Vagina (tissue), 2 donors: ENCODE results near the gene PDLIM1. TPM values are rescaled to one million over a fixed set of nuclear protein-coding genes. Genes with fewer than 3 reads are reported as not detected.

Source experiments
- DNase-seq, 2 donors: peaks; one replicate each; pipeline ENCODE4 v3.0.0-alpha.2; 2017; ENCODE audit errors: extremely low spot score in 2 of 2
- H3K27ac ChIP-seq: fragments of 200-600 bp; sonication (generic); one replicate; pipeline ENCODE4 v1.5.1; 2019
- H3K27me3 ChIP-seq: fragments of 200-600 bp; sonication (generic); one replicate; pipeline ENCODE4 v1.5.1; 2019
- H3K36me3 ChIP-seq, 2 donors: fragments of 200-600 bp; sonication (generic); one replicate each; pipeline ENCODE4 v1.5.1; 2017 to 2019
- H3K4me1 ChIP-seq: fragments of 200-600 bp; sonication (generic); one replicate; pipeline ENCODE4 v1.5.1; 2019
- H3K4me3 ChIP-seq, 2 donors: fragments of 200-600 bp; sonication (generic); 1 replicate in 1 of 2; 2 replicates in 1 of 2; pipeline ENCODE4 v1.5.1; 2016 to 2019
- H3K9me3 ChIP-seq: fragments of 200-600 bp; sonication (generic); one replicate; pipeline ENCODE4 v1.5.1; 2019
- CTCF ChIP-seq, 3 experiments: fragments of 450-650 bp in 2 of 3; fragments of 200-600 bp in 1 of 3; sonication (generic) in 1 of 3; IDR thresholded peaks; one replicate each; pipeline ENCODE4 v1.5.1; 2017 to 2019; ENCODE audit warnings: antibody characterized with exemption in 3 of 3, mild to moderate bottlenecking in 2 of 3, moderate library complexity in 2 of 3
- POLR2A ChIP-seq, 2 donors: fragments of 450-650 bp; IDR thresholded peaks; one replicate each; pipeline ENCODE4 v1.6.1; 2017; ENCODE audit warnings: antibody characterized with exemption in 2 of 2, mild to moderate bottlenecking in 2 of 2, moderate library complexity in 2 of 2
- POLR2AphosphoS5 ChIP-seq, 2 donors: sonication (generic); formaldehyde crosslinking; IDR thresholded peaks; one replicate each; pipeline ENCODE4 v1.9.0; 2017; ENCODE audit warnings: antibody characterized with exemption in 2 of 2, mild to moderate bottlenecking in 2 of 2, low read depth in 1 of 2; ENCODE audit not compliant: insufficient read depth in 1 of 2
- intact Hi-C: fragments of 100-400 bp; cut with DNase I; formaldehyde crosslinking; loops from one replicate; pipeline ENCODE4 v1.15.1; 2023
- total RNA-seq: library from RNA; depleted of rRNA; stranded (reverse); fragments of >200 nt; gene quantifications from one replicate; pipeline ENCODE4 v1.2.3, GENCODE V29; 2016

PDLIM1 gene
- 181 TPM for total RNA-seq

- Histone ChIP-seq H3K4me3 (peak within 1 kb of the TSS; percentile 78 to 89), H3K9me3 (no peaks in the 10 kb centered on the region), H3K36me3 (no peaks in the 10 kb centered on the region), H3K4me1 (peaks cover 61% of the 10 kb centered on the region), H3K27ac (peak within 1 kb of the TSS; percentile 94), H3K27me3 (no peaks in the 10 kb centered on the region)
- intact Hi-C loops, result no loop called here
- DNase-seq, result no peak
- TF ChIP-seq CTCF (IDR thresholded peaks at IDR 0.05) (peak in 1 of 3 experiments; percentile 25), POLR2A (IDR thresholded peaks at IDR 0.05) (peak in 1 of 2 donors; percentile 86), POLR2AphosphoS5 (IDR thresholded peaks at IDR 0.05; ENCODE audit: insufficient read depth in 1 of 2, low read depth in 1 of 2) (peak in 1 of 2 donors; percentile 90)
Measured at GRCh38 chr10:95290461-95291364, at the start of gene PDLIM1. Gene PDLIM1, minus strand, starts transcription at chr10:95291003. Its CDS starts 88 bp downstream, at chr10:95290915.

GRCh38 chr10:95339863-95340262 lies 49.1 kb upstream of the PDLIM1 start:
- intact Hi-C loops, result no loop called here
- no peak overlapping the region for H3K27ac ChIP-seq
- TF ChIP-seq POLR2AphosphoS5 (IDR thresholded peaks at IDR 0.05; ENCODE audit: insufficient read depth in 1 of 2, low read depth in 1 of 2), result no peak
- TF ChIP-seq CTCF (IDR thresholded peaks at IDR 0.05), result no peak
- no peak for TF ChIP-seq POLR2A (IDR thresholded peaks at IDR 0.05)
- DNase-seq, result no peak
- H3K9me3 ChIP-seq, result no peaks in the 10 kb centered on the region
- H3K36me3 ChIP-seq, result no peaks in the 10 kb centered on the region
- peaks cover 18% of the 10 kb centered on the region for H3K4me1 ChIP-seq
- no peak overlapping the region for H3K4me3 ChIP-seq
- no peaks in the 10 kb centered on the region for H3K27me3 ChIP-seq

- no peak for DNase-seq
- no peaks in the 10 kb centered on the region for H3K36me3 ChIP-seq
- H3K27ac ChIP-seq, result no peak overlapping the region
- intact Hi-C loops, result no loop called here
- no peaks in the 10 kb centered on the region for H3K27me3 ChIP-seq
- peaks cover 27% of the 10 kb centered on the region for H3K4me1 ChIP-seq
- H3K4me3 ChIP-seq, result no peak overlapping the region
- TF ChIP-seq POLR2AphosphoS5 (IDR thresholded peaks at IDR 0.05; ENCODE audit: insufficient read depth in 1 of 2, low read depth in 1 of 2) (no peak), CTCF (IDR thresholded peaks at IDR 0.05) (no peak), POLR2A (IDR thresholded peaks at IDR 0.05) (no peak)
- H3K9me3 ChIP-seq, result no peaks in the 10 kb centered on the region
Measured at GRCh38 chr10:95337423-95338160, 46.8 kb upstream of the PDLIM1 start.

GRCh38 chr10:95336702-95337101 lies 45.9 kb upstream of the PDLIM1 start:
- TF ChIP-seq CTCF (IDR thresholded peaks at IDR 0.05) (no peak), POLR2A (IDR thresholded peaks at IDR 0.05) (no peak), POLR2AphosphoS5 (IDR thresholded peaks at IDR 0.05; ENCODE audit: insufficient read depth in 1 of 2, low read depth in 1 of 2) (no peak)
- no peak overlapping the region for H3K4me3 ChIP-seq
- peaks cover 26% of the 10 kb centered on the region for H3K4me1 ChIP-seq
- no peaks in the 10 kb centered on the region for H3K9me3 ChIP-seq
- H3K27ac ChIP-seq, result peak overlapping the region; percentile 20
- H3K27me3 ChIP-seq, result no peaks in the 10 kb centered on the region
- DNase-seq, result no peak
- intact Hi-C loops, result no loop called here
- H3K36me3 ChIP-seq, result no peaks in the 10 kb centered on the region
